ENCODE results near the gene RIPOR1. TPM values are rescaled to one million over a fixed set of nuclear protein-coding genes. Genes with fewer than 3 reads are reported as not detected.
A peak's percentile ranks its signal among the peaks of the same experiment; 100 is the strongest.

RIPOR1 gene
- polyA plus RNA-seq, 1 donor, result 18.9 TPM

GRCh38 chr16:67516296-67517154, 12.1 kb upstream of the RIPOR1 start:
- no peak overlapping the region for H3K27ac ChIP-seq (ENCODE audit: low read length)

DNA sequence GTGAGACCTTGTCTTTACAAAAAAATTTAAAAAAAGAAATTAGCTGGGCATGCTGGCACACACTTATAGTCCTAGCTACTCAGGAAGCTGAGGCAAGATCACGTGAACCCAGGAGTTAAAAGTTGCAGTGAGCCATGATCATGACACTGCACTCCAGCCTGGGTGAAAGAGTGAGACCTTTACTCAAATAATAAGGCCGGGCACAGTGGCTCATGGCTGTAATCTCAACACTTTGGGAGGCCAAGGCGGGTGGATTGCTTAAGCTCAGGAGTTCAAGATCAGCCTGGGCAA, 11.5 kb upstream of the RIPOR1 start:
- no peak for DNase-seq
- Histone ChIP-seq H3K27ac (ENCODE audit: low read length) (no peak overlapping the region), H3K36me3 (ENCODE audit: control insufficient read depth, insufficient read depth, low read length) (no peaks in the 10 kb centered on the region), H3K27me3 (ENCODE audit: control insufficient read depth, insufficient read depth, low read length) (no peaks in the 10 kb centered on the region), H3K9me3 (ENCODE audit: control insufficient read depth, low read depth, low read length) (no peaks in the 10 kb centered on the region), H3K4me3 (ENCODE audit: low read length) (no peak overlapping the region), H3K4me1 (ENCODE audit: control insufficient read depth, insufficient read depth, low read length) (peaks cover 19% of the 10 kb centered on the region)
- WGBS (ENCODE audit: insufficient coverage, low lambda C conversion rate), result no CpG with 5 or more reads among the region's 3 CpGs

More at GRCh38 chr16:67516296-67517154, 12.1 kb upstream of the RIPOR1 start:
- no peaks in the 10 kb centered on the region for H3K27me3 ChIP-seq (ENCODE audit: control insufficient read depth, insufficient read depth, low read length)
- WGBS (ENCODE audit: insufficient coverage, low lambda C conversion rate), result 77% methylated on average over 6 of the region's 12 CpGs
- peaks cover 17% of the 10 kb centered on the region for H3K4me1 ChIP-seq (ENCODE audit: control insufficient read depth, insufficient read depth, low read length)
- no peak for DNase-seq
- H3K4me3 ChIP-seq (ENCODE audit: low read length), result no peak overlapping the region
- H3K36me3 ChIP-seq (ENCODE audit: control insufficient read depth, insufficient read depth, low read length), result no peaks in the 10 kb centered on the region
- no peaks in the 10 kb centered on the region for H3K9me3 ChIP-seq (ENCODE audit: control insufficient read depth, low read depth, low read length)

- WGBS (ENCODE audit: insufficient coverage, low lambda C conversion rate), result no CpG with 5 or more reads among the region's 11 CpGs
These were observed 10.8 kb upstream of the RIPOR1 start for GRCh38 chr16:67517661-67518423.

DNA sequence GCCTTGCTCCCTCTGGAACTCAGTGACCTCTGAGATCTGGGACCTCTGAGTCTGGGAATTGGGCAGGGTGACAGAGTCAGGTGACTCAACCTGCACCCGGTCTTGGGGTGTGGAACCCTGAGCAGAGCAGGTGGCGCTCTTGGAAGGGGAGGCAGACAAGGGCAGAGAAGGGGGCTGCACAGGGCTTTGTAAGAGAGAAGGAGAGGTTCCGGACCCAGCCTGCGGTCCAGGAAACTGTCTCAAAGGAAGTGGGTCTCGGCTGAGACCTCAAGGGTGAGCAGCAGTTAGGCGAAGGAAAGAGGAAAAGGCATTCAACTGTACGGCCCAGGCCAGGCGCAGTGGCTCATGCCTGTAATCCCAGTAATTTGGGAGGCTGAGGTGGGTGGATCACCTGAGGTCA, 10.0 kb upstream of the RIPOR1 start:
- no peaks in the 10 kb centered on the region for H3K36me3 ChIP-seq (ENCODE audit: control insufficient read depth, insufficient read depth, low read length)
- no peak overlapping the region for H3K4me3 ChIP-seq (ENCODE audit: low read length)
- no peaks in the 10 kb centered on the region for H3K27me3 ChIP-seq (ENCODE audit: control insufficient read depth, insufficient read depth, low read length)
- peaks cover 19% of the 10 kb centered on the region for H3K4me1 ChIP-seq (ENCODE audit: control insufficient read depth, insufficient read depth, low read length)
- WGBS (ENCODE audit: insufficient coverage, low lambda C conversion rate), result no CpG with 5 or more reads among the region's 8 CpGs
- DNase-seq, result no peak
- H3K27ac ChIP-seq (ENCODE audit: low read length), result peak overlapping the region; percentile 32
- no peaks in the 10 kb centered on the region for H3K9me3 ChIP-seq (ENCODE audit: control insufficient read depth, low read depth, low read length)

More at GRCh38 chr16:67517661-67518423, 10.8 kb upstream of the RIPOR1 start:
- H3K27ac ChIP-seq (ENCODE audit: low read length), result peak overlapping the region; percentile 50
- peak; percentile 91 for DNase-seq
- peaks cover 19% of the 10 kb centered on the region for H3K4me1 ChIP-seq (ENCODE audit: control insufficient read depth, insufficient read depth, low read length)
- no peaks in the 10 kb centered on the region for H3K36me3 ChIP-seq (ENCODE audit: control insufficient read depth, insufficient read depth, low read length)
- no peaks in the 10 kb centered on the region for H3K27me3 ChIP-seq (ENCODE audit: control insufficient read depth, insufficient read depth, low read length)
- no peaks in the 10 kb centered on the region for H3K9me3 ChIP-seq (ENCODE audit: control insufficient read depth, low read depth, low read length)
- no peak overlapping the region for H3K4me3 ChIP-seq (ENCODE audit: low read length)

- Histone ChIP-seq H3K4me3 (ENCODE audit: low read length) (no peak overlapping the region), H3K9me3 (ENCODE audit: control insufficient read depth, low read depth, low read length) (no peaks in the 10 kb centered on the region), H3K27ac (ENCODE audit: low read length) (no peak overlapping the region), H3K36me3 (ENCODE audit: control insufficient read depth, insufficient read depth, low read length) (no peaks in the 10 kb centered on the region), H3K27me3 (ENCODE audit: control insufficient read depth, insufficient read depth, low read length) (no peaks in the 10 kb centered on the region), H3K4me1 (ENCODE audit: control insufficient read depth, insufficient read depth, low read length) (peaks cover 19% of the 10 kb centered on the region)
- no CpG with 5 or more reads among the region's 4 CpGs for WGBS (ENCODE audit: insufficient coverage, low lambda C conversion rate)
- no peak for DNase-seq
These were observed 9.4 kb upstream of the RIPOR1 start for GRCh38 chr16:67519242-67519641.

DNA sequence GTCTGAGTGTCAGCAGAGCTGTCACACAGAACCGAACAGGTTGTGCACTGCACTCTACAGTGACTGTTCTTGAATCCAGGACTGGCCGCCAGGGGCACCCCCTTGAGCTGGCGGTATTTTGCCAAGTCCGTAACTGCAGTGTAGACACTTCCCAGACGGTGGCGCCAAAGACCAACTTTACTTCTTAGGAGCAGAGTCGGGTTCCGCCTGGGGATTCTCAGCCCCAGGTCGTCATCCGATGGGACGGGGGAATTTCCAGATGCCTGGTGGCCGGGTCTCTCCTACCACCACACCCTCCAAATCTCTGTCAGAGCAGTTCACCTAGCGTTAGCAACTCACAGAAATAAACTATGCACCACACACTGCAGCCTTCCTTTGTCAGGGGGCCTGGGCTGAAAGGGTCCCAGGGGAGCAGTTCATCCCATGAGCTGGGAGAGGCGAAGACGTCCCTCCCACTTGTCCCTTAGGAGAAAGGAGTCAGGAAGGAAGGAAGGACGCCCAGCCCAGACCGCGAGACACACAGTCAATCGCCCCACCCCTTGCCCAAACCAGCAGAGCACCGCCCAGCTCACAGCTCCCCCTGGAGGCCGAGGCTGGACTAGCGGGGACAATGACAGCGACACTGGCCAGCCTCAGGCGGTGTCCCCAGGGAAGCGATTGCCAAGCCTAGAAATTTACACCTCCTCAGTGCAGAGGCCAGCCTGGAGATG, 7.4 kb upstream of the RIPOR1 start:
- H3K4me3 ChIP-seq (ENCODE audit: low read length), result peak overlapping the region; percentile 47
- H3K36me3 ChIP-seq (ENCODE audit: control insufficient read depth, insufficient read depth, low read length), result no peaks in the 10 kb centered on the region
- peaks cover 19% of the 10 kb centered on the region for H3K4me1 ChIP-seq (ENCODE audit: control insufficient read depth, insufficient read depth, low read length)
- peaks cover 13% of the 10 kb centered on the region for H3K27me3 ChIP-seq (ENCODE audit: control insufficient read depth, insufficient read depth, low read length)
- peak; percentile 89 to 94 for DNase-seq
- no CpG with 5 or more reads among the region's 25 CpGs for WGBS (ENCODE audit: insufficient coverage, low lambda C conversion rate)
- no peaks in the 10 kb centered on the region for H3K9me3 ChIP-seq (ENCODE audit: control insufficient read depth, low read depth, low read length)
- peak overlapping the region; percentile 74 for H3K27ac ChIP-seq (ENCODE audit: low read length)

DNA sequence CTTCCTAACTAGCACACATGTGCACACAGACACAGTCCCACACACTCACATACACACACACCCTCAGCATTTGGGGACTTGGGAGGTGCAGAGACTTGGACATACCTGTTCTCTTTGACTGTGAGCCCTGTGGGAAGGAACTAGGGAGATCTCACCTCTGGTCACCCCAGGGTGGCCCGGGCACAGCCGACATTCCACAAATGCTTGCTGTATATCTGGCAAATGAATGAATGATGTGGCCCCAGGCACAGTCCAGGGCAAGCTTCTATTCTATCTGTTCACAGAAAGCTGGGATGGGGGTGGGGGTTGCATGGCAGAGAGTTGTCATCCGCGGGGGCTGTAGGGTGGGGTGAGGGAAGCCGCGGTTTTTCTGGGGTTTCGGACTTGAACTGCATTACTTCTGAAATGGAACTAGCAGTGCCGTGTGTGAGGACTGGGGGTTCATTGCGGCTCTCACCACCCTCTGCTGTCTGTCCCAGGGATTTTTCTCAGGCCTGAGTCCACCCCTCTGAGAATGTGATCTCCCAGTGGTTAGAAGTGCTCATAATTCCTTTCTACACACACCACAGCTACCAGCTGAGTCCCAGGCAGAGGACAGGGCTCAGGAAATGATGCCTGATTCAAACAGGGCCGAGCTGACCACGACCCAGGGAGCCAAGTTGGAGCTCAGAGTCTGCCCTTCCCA, 3.3 kb upstream of the RIPOR1 start:
- Histone ChIP-seq H3K27me3 (ENCODE audit: control insufficient read depth, insufficient read depth, low read length) (peaks cover 44% of the 10 kb centered on the region), H3K4me3 (ENCODE audit: low read length) (no peak overlapping the region), H3K4me1 (ENCODE audit: control insufficient read depth, insufficient read depth, low read length) (peaks cover 16% of the 10 kb centered on the region), H3K27ac (ENCODE audit: low read length) (no peak overlapping the region), H3K36me3 (ENCODE audit: control insufficient read depth, insufficient read depth, low read length) (no peaks in the 10 kb centered on the region), H3K9me3 (ENCODE audit: control insufficient read depth, low read depth, low read length) (peaks cover 3% of the 10 kb centered on the region)
- no peak for DNase-seq
- WGBS (ENCODE audit: insufficient coverage, low lambda C conversion rate), result no CpG with 5 or more reads among the region's 11 CpGs

DNA sequence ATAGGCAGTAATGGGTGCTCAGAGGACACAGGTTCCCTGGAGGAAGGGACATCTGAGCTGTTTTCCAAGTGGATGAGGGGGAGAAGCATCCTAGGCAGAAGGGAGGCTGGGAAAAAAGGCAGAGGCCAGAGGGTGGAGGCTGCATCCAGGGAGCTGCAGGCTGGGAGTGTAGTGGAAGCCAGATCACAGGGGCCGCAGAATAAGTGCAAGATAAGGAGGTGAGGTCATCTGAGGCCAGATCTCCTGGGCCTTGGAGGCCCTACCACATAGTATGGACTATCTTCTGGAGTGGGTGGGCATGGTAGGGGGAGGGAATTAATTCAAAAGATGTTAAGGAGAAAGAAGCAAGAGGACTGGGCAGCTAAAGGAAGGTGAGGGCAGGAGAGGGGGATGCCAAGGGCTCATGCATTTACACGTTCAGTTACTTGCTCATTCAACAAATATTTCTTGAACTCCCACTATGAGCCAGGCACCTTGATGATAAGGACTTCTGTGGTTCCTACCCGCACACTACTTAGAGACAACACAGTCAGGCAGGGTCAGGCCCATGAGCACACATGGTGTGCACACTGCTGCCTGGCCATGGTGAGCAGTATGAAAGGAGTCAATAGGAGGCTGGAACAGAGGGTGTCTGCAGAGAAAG, 2.4 kb upstream of the RIPOR1 start:
- no peak overlapping the region for H3K4me3 ChIP-seq (ENCODE audit: low read length)
- WGBS (ENCODE audit: insufficient coverage, low lambda C conversion rate), result no CpG with 5 or more reads among the region's 3 CpGs
- H3K27ac ChIP-seq (ENCODE audit: low read length), result no peak overlapping the region
- H3K9me3 ChIP-seq (ENCODE audit: control insufficient read depth, low read depth, low read length), result peaks cover 3% of the 10 kb centered on the region
- no peak for DNase-seq
- H3K36me3 ChIP-seq (ENCODE audit: control insufficient read depth, insufficient read depth, low read length), result no peaks in the 10 kb centered on the region
- H3K4me1 ChIP-seq (ENCODE audit: control insufficient read depth, insufficient read depth, low read length), result peaks cover 20% of the 10 kb centered on the region
- peaks cover 53% of the 10 kb centered on the region for H3K27me3 ChIP-seq (ENCODE audit: control insufficient read depth, insufficient read depth, low read length)

DNA sequence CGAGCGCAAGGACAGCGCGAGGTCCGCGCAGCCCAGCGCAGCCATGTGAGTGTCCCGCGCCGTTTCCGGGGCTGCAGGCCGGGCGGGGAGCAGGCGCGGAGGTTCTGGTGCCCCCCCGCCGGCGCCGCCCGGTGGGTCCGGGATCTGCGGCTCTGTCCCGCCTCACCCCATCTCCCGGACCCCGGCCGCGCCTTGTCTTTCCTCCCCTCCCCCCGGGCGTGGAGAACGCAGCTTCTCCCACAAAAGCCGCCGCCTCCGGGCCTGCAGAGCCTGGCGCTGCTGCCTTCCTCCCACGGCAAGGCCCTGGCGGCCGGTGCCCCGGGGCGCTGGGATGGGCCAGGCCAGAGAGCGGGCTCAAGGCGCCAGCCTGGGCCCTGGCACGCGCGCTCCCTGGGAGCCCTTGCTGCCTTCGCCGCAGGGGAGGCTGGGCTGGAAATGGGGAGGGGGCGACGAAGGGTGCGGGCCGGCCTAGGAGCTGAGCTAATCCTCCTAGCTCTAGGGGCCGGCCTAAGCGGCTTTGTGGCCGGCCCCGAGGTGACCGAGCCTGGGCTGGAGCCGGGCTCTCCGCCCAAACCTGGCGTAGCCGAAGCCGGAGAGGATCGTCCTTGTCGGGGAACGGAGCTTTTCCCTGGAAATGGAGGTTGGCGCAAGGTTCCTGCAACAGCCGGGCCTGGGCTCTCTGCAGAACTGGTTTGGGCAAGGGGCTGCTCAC, 397 bp downstream of the RIPOR1 start:
- Histone ChIP-seq H3K27me3 (ENCODE audit: control insufficient read depth, insufficient read depth, low read length) (peaks cover 69% of the 10 kb centered on the region), H3K9me3 (ENCODE audit: control insufficient read depth, low read depth, low read length) (peaks cover 3% of the 10 kb centered on the region), H3K36me3 (ENCODE audit: control insufficient read depth, insufficient read depth, low read length) (no peaks in the 10 kb centered on the region), H3K4me3 (ENCODE audit: low read length) (peak overlapping the region; percentile 56), H3K4me1 (ENCODE audit: control insufficient read depth, insufficient read depth, low read length) (peaks cover 15% of the 10 kb centered on the region), H3K27ac (ENCODE audit: low read length) (peak overlapping the region; percentile 37)
- no CpG with 5 or more reads among the region's 65 CpGs for WGBS (ENCODE audit: insufficient coverage, low lambda C conversion rate)
- DNase-seq, result peak in 1 of 2 donors; percentile 51
